VCaP (cell line): ENCODE results near the gene CCL22.

ENCODE experiments used
- H3K27ac ChIP-seq: fragments of 450-650 bp; 2 replicates; pipeline ENCODE4 v1.5.1; 2017
- CTCF ChIP-seq: fragments of 450-650 bp; conservative IDR thresholded peaks from 2 replicates; pipeline ENCODE4 v1.5.1; 2017; ENCODE audit warnings: mild to moderate bottlenecking, moderate library complexity

CCL22 gene

DNA sequence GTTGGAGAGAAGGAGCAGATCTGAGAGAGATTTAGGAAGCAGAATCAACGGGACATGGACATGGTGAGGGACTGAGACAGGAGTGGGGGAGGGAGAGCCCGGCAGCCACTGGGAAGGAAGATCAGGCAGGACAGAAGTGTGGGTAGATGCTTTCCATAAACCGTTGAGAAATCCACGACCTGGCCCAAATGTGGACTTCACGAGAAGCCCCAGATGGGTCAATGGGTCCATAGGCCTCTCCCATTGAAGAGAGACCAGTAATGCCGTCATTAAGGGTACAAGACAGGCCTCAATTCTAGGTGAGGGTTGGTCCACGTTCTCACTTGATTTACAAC lies 530 bp upstream of the CCL22 start:
- TF ChIP-seq CTCF: no peak
- H3K27ac ChIP-seq: no peak overlapping the region

- 0 out of 2 replicates have a peak overlapping the region, but pooled peaks have one; percentile 48 for H3K27ac ChIP-seq
- no peak for TF ChIP-seq CTCF
Measured at GRCh38 chr16:57360321-57360935, 1.8 kb downstream of the CCL22 start.

GRCh38 chr16:57361404-57361803 lies 2.8 kb downstream of the CCL22 start:
- H3K27ac ChIP-seq: peak overlapping the region; percentile 48
- TF ChIP-seq CTCF: no peak

- H3K27ac ChIP-seq: no peak overlapping the region
- no peak for TF ChIP-seq CTCF
Measured at GRCh38 chr16:57364143-57364542, 5.6 kb downstream of the CCL22 start.

GRCh38 chr16:57366544-57367040 lies 8.0 kb downstream of the CCL22 start:
- H3K27ac ChIP-seq: no peak overlapping the region
- TF ChIP-seq CTCF: no peak

- no peak overlapping the region for H3K27ac ChIP-seq
- no peak for TF ChIP-seq CTCF
Measured at GRCh38 chr16:57367116-57367752, 8.7 kb downstream of the CCL22 start.

- H3K27ac ChIP-seq: peak overlapping the region; percentile 23; the same call in 1 of the 2 replicates
- TF ChIP-seq CTCF: no peak
Measured at GRCh38 chr16:57371494-57372371, 13.2 kb downstream of the CCL22 start.
